ENCODE data around the gene FANCC. TPM values are rescaled to one million over a fixed set of nuclear protein-coding genes. Genes with fewer than 3 reads are reported as not detected.
"Not testable (repeated sequence)": the region's sequence is repeated elsewhere in the genome, so short reads cannot be mapped to it uniquely, and the experiment has no call there.

FANCC gene
- total RNA-seq, 2 donors from 2014 or later = 10.5 to 23.6 TPM

DNA sequence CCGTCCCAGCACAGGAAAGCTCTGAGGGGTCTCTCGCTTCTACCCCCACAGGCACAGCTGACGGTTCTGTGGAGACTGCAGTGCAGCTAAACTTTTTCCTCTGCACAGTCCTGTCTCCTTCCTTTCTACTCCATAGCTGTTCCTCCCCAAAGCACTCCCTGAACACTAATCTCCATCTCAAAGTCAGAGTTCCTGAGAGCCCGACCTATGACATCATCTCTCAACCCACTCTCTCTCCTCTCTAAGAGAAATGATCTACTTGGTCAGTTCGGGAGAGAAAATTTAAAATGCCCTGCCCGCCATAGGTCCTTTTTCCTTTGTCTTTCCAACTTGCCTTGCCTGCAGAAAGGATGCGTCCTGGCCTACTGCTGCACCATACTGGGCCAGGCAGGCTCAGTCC, 90.6 kb downstream of the FANCC start:
- Histone ChIP-seq H3K9me3 (no peaks in the 10 kb centered on the region), H3K4me1 (no peaks in the 10 kb centered on the region), H3K27me3 (no peaks in the 10 kb centered on the region), H3K9ac (ENCODE audit: low read depth in 2 of 2, low read length in 2 of 2) (no peak overlapping the region), H3K27ac (no peak overlapping the region), H3K4me3 (no peak overlapping the region), H3K36me3 (no peaks in the 10 kb centered on the region)
- no peak for DNase-seq
- intact Hi-C loops (cut with DNase I) = no loop called here
- TF ChIP-seq, protein P1, sequence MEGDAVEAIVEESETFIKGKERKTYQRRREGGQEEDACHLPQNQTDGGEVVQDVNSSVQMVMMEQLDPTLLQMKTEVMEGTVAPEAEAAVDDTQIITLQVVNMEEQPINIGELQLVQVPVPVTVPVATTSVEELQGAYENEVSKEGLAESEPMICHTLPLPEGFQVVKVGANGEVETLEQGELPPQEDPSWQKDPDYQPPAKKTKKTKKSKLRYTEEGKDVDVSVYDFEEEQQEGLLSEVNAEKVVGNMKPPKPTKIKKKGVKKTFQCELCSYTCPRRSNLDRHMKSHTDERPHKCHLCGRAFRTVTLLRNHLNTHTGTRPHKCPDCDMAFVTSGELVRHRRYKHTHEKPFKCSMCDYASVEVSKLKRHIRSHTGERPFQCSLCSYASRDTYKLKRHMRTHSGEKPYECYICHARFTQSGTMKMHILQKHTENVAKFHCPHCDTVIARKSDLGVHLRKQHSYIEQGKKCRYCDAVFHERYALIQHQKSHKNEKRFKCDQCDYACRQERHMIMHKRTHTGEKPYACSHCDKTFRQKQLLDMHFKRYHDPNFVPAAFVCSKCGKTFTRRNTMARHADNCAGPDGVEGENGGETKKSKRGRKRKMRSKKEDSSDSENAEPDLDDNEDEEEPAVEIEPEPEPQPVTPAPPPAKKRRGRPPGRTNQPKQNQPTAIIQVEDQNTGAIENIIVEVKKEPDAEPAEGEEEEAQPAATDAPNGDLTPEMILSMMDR (IDR thresholded peaks at IDR 0.05) = no peak

DNA sequence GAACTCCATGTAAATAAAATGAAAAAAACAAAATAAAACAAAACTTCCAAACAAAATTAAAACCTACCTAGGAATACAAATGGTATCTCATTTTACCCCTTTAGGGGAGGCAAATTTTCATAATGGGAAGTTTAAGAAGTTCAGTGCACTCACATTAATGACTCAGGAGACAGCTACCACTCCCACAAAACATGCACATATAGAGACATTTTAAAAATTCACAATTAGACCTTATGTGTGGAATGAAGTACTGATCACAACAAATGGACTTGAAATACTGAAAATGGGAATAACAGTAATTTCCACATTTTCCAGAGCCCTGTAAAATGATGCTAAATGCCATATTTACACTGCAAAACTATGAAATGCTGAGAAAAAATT, 91.8 kb downstream of the FANCC start:
- TF ChIP-seq, protein P1 (IDR thresholded peaks at IDR 0.05) = no peak
- no peak overlapping the region for H3K9ac ChIP-seq (ENCODE audit: low read depth in 2 of 2, low read length in 2 of 2)

DNA sequence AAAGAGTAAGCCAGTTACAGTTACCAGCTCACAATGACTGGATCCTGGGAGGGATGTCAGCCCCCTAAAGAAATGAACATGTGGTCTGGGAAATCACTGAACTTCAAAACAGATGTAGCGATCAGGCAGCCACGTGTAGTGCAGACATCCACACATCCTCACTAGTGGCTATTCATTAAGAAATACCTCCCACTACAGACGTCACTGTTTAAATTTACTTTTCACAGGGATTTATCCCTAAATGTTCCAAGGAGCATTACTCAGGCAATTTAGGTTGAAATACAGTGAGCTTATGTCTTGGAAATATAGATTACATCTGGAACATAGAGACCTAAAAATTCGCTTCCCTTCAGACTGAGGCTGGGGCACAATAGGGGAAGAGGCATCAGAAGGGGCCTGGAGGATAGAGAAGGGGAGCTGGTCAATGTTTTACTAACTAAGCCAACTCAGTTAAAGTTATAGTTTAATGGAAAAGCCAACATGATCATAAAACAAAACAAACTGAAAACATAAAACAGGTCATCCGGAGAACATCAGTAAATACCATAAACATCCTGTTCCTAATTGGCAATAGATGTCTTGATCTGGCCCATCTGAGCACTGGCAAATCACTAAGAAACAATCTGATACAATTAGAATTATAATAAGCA, 92.3 kb downstream of the FANCC start:
- no peaks in the 10 kb centered on the region for H3K9me3 ChIP-seq
- no peaks in the 10 kb centered on the region for H3K4me1 ChIP-seq
- H3K4me3 ChIP-seq = no peak overlapping the region
- TF ChIP-seq, protein P1 (IDR thresholded peaks at IDR 0.05) = no peak
- H3K36me3 ChIP-seq = no peaks in the 10 kb centered on the region
- no peak overlapping the region for H3K9ac ChIP-seq (ENCODE audit: low read depth in 2 of 2, low read length in 2 of 2)
- DNase-seq = no peak
- H3K27ac ChIP-seq = no peak overlapping the region
- no peaks in the 10 kb centered on the region for H3K27me3 ChIP-seq
- intact Hi-C loops (cut with DNase I) = no loop called here

More for the DNA sequence above, 91.8 kb downstream of the FANCC start:
- Histone ChIP-seq H3K27me3 (no peaks in the 10 kb centered on the region), H3K4me3 (no peak overlapping the region), H3K27ac (no peak overlapping the region), H3K9me3 (no peaks in the 10 kb centered on the region), H3K36me3 (no peaks in the 10 kb centered on the region), H3K4me1 (no peaks in the 10 kb centered on the region)
- intact Hi-C loops (cut with DNase I) = no loop called here
- DNase-seq = no peak

DNA sequence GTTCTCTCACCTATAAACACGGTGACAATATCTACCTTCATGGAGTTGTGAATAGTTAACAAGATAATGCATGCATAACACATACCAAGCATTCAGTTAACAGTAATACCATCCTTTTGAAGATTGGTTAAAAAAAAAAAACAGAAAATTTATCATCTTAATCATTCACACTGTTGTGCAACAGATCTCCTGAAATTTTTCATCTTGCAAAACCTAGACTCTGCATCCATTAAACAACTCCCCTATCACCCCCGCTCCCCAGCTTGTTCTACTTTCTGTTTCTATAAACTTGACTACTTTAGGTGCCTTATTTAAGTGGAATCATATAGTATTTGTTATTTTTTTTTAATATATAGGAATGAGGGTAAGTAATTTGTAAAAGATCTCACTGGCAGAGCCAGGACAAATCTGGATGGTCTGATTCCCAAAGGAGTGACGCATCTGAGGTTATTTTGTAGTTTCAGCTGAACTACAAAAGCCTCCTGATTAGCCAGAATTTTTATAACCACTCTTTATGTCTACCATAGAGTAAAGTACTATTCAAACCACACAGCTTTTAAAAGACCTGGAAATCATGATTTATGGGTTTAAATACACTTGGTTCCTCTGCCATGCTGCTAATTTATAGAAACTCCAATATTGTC, 93.0 kb downstream of the FANCC start:
- Histone ChIP-seq H3K9ac (ENCODE audit: low read depth in 2 of 2, low read length in 2 of 2) (no peak overlapping the region), H3K4me3 (no peak overlapping the region), H3K4me1 (no peaks in the 10 kb centered on the region), H3K36me3 (no peaks in the 10 kb centered on the region), H3K27me3 (no peaks in the 10 kb centered on the region), H3K27ac (no peak overlapping the region), H3K9me3 (no peaks in the 10 kb centered on the region)
- TF ChIP-seq, protein P1 (IDR thresholded peaks at IDR 0.05) = no peak
- DNase-seq = no peak
- intact Hi-C loops (cut with DNase I) = no loop called here

DNA sequence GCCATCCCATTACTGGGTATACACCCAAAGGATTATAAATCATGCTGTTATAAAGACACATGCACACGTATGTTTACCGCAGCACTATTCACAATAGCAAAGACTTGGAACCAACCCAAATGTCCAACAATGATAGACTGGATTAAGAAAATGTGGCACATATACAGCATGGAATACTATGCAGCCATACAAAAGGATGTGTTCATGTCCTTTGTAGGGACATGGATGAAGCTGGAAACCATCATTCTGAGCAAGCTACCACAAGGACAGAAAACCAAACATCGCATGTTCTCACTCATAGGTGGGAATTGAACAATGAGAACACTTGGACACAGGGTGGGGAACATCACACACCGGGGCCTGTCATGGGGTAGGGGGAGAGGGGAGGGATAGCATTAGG, 97.2 kb downstream of the FANCC start:
- H3K36me3 ChIP-seq; H3K4me3 ChIP-seq; H3K9me3 ChIP-seq; H3K27ac ChIP-seq; DNase-seq; H3K4me1 ChIP-seq; H3K9ac ChIP-seq (ENCODE audit: low read depth in 2 of 2, low read length in 2 of 2); intact Hi-C loops (cut with DNase I); H3K27me3 ChIP-seq: not testable (repeated sequence)

DNA sequence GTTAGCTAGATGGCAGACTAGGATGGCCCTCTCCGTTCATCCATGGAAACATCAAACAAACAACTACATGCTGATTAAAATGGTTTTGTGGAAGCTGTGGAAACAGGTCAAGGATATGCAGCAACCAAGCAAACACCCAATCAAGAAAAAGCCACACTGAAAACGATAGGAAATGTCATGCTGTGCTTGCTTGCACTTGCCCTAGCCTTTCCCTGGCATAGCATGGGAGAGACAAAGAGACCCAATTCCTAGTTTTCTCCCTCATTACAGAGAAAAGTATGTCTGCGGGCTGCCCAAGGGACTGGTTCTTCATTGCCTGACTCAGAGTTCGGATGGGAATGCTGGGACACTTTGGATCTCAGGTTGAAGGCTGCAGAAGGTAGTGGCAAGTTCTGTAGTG, 98.7 kb downstream of the FANCC start:
- no peak overlapping the region for H3K9ac ChIP-seq (ENCODE audit: low read depth in 2 of 2, low read length in 2 of 2)
- no peaks in the 10 kb centered on the region for H3K4me1 ChIP-seq
- no peaks in the 10 kb centered on the region for H3K27me3 ChIP-seq
- no peak overlapping the region for H3K4me3 ChIP-seq
- no peaks in the 10 kb centered on the region for H3K9me3 ChIP-seq
- no peaks in the 10 kb centered on the region for H3K36me3 ChIP-seq
- intact Hi-C loops (cut with DNase I) = no loop called here
- TF ChIP-seq, protein P1 (IDR thresholded peaks at IDR 0.05) = no peak
- no peak overlapping the region for H3K27ac ChIP-seq
- no peak for DNase-seq
